ENCODE measurements around the gene CNTLN. TPM values are rescaled to one million over a fixed set of nuclear protein-coding genes. Genes with fewer than 3 reads are reported as not detected.

The CNTLN gene
- polyA plus RNA-seq, 2 of the 4 experiments (the other 2 are of a cell fraction), result 8.5 to 11.9 TPM

- no peak overlapping the region for H3K4me3 ChIP-seq
- H3K4me1 ChIP-seq, result no peaks in the 10 kb centered on the region
- 68% methylated on average over 1 of the region's 1 CpG for WGBS (ENCODE audit: missing lambda C conversion rate)
- ChIA-PET POLR2A (no interaction called here), CTCF (interaction anchor here (1.2 kb wide), 1 partner anchor 12 kb away, joined by 4 read pairs; no protein-coding TSS in a partner anchor)
- ATAC-seq (no peak), FAIRE-seq (no peak), DNase-seq (ENCODE audit: low read depth in 1 of 2, low spot score in 1 of 2) (no peak)
- no peak for TF ChIP-seq NR3C1 (IDR thresholded peaks at IDR 0.05)
- no peak for TF ChIP-seq HOXB5 (CRISPR knock-in tag; IDR thresholded peaks at IDR 0.05)
- TF ChIP-seq HOXB13 (CRISPR knock-in tag; IDR thresholded peaks at IDR 0.05; ENCODE audit: low read depth), result no peak
- TF ChIP-seq FOSB (CRISPR knock-in tag; IDR thresholded peaks at IDR 0.05), result no peak
- TF ChIP-seq TFCP2L1 (CRISPR knock-in tag; IDR thresholded peaks at IDR 0.05), result no peak
- no peak for TF ChIP-seq CBX8 (IDR thresholded peaks at IDR 0.05)
- no peak for TF ChIP-seq ZC3H11A (IDR thresholded peaks at IDR 0.05)
- TF ChIP-seq KDM1A (IDR thresholded peaks at IDR 0.05; ENCODE audit: low read depth), result no peak
- no peak for TF ChIP-seq MYC (IDR thresholded peaks at IDR 0.05; ENCODE audit: borderline replicate concordance, low read length)
- no peak for TF ChIP-seq MAZ (IDR thresholded peaks at IDR 0.05; ENCODE audit: borderline replicate concordance, low read depth, low read length)
- TF ChIP-seq RFX5 (IDR thresholded peaks at IDR 0.05), result no peak
- TF ChIP-seq RAD21 (conservative IDR thresholded peaks at IDR 0.05 in 1 of 2, IDR thresholded peaks at IDR 0.05 in 1 of 2), result no peak
- TF ChIP-seq, protein P1, sequence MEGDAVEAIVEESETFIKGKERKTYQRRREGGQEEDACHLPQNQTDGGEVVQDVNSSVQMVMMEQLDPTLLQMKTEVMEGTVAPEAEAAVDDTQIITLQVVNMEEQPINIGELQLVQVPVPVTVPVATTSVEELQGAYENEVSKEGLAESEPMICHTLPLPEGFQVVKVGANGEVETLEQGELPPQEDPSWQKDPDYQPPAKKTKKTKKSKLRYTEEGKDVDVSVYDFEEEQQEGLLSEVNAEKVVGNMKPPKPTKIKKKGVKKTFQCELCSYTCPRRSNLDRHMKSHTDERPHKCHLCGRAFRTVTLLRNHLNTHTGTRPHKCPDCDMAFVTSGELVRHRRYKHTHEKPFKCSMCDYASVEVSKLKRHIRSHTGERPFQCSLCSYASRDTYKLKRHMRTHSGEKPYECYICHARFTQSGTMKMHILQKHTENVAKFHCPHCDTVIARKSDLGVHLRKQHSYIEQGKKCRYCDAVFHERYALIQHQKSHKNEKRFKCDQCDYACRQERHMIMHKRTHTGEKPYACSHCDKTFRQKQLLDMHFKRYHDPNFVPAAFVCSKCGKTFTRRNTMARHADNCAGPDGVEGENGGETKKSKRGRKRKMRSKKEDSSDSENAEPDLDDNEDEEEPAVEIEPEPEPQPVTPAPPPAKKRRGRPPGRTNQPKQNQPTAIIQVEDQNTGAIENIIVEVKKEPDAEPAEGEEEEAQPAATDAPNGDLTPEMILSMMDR (IDR thresholded peaks at IDR 0.05), result no peak
- no peak for TF ChIP-seq FOXS1 (CRISPR knock-in tag; IDR thresholded peaks at IDR 0.05)
- TF ChIP-seq E2F6 (IDR thresholded peaks at IDR 0.05; ENCODE audit: borderline replicate concordance, low read depth), result no peak
- TF ChIP-seq, protein P2, sequence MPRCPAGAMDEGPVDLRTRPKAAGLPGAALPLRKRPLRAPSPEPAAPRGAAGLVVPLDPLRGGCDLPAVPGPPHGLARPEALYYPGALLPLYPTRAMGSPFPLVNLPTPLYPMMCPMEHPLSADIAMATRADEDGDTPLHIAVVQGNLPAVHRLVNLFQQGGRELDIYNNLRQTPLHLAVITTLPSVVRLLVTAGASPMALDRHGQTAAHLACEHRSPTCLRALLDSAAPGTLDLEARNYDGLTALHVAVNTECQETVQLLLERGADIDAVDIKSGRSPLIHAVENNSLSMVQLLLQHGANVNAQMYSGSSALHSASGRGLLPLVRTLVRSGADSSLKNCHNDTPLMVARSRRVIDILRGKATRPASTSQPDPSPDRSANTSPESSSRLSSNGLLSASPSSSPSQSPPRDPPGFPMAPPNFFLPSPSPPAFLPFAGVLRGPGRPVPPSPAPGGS (IDR thresholded peaks at IDR 0.05), result no peak
- TF ChIP-seq RNF2 (IDR thresholded peaks at IDR 0.05; ENCODE audit: borderline replicate concordance, low read depth), result no peak
- H3K9me3 ChIP-seq, result no peaks in the 10 kb centered on the region
- H3K27ac ChIP-seq, result no peak overlapping the region
- H3K4me2 ChIP-seq, result no peak overlapping the region
These were observed 374.3 kb downstream of the CNTLN start for GRCh38 chr9:17509151-17509550.

DNA sequence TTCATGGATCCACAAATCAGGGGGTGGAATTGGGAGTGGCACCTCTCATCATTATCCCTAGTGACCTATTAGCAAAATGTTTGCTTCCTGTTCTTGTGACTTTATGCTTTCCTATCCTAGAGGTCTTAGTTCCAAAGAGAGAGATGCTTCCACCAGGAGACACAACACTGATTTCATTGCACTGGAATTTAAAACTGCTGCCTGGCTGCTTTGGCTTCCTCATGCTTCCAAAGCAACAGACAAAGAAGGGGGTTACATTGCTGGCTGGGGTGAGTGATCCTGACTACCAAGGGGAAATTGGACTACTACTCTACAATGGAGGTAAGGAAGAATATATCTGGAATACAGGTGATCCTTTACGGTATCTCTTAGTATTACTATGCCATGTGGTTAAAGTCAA lies 374.9 kb downstream of the CNTLN start:
- ATAC-seq (no peak), FAIRE-seq (no peak), DNase-seq (ENCODE audit: low read depth in 1 of 2, low spot score in 1 of 2) (no peak)
- H3K4me3 ChIP-seq, result no peak overlapping the region
- 96% methylated on average over 1 of the region's 1 CpG for WGBS (ENCODE audit: missing lambda C conversion rate)
- no peak for TF ChIP-seq CHD4 (IDR thresholded peaks at IDR 0.05; ENCODE audit: borderline replicate concordance)
- no peak for TF ChIP-seq FOSB (CRISPR knock-in tag; IDR thresholded peaks at IDR 0.05)
- TF ChIP-seq CEBPB (IDR thresholded peaks at IDR 0.05), result no peak
- CTCF ChIA-PET, result interaction anchor here (1.2 kb wide), 1 partner anchor 11 kb away, joined by 4 read pairs; no protein-coding TSS in a partner anchor
- no peaks in the 10 kb centered on the region for H3K9me3 ChIP-seq
- POLR2A ChIA-PET, result no interaction called here
- H3K4me1 ChIP-seq, result no peaks in the 10 kb centered on the region
- no peak overlapping the region for H3K27ac ChIP-seq
- no peak overlapping the region for H3K4me2 ChIP-seq

- ATAC-seq, result peak; percentile 27 to 46; a peak in 1 of 6 replicates
- peak overlapping the region; percentile 38; the same call in 2 of the 3 replicates for H3K4me2 ChIP-seq
- no peak for FAIRE-seq
These were observed 384.9 kb downstream of the CNTLN start for GRCh38 chr9:17519761-17520160.

More at GRCh38 chr9:17519761-17520160, 384.9 kb downstream of the CNTLN start:
- POLR2A ChIA-PET, result no interaction called here
- H3K9me3 ChIP-seq, result no peaks in the 10 kb centered on the region
- CTCF ChIA-PET, result interaction anchor here (1.3 to 2.7 kb wide), 4 partner anchors 8 to 20 kb away, joined by 3 to 9 read pairs (median 4); no protein-coding TSS in a partner anchor
- H3K4me3 ChIP-seq, result no peak overlapping the region
- TF ChIP-seq MAFK (IDR thresholded peaks at IDR 0.05; ENCODE audit: partially characterized antibody) (no peak), RNF2 (IDR thresholded peaks at IDR 0.05; ENCODE audit: borderline replicate concordance, low read depth) (no peak)
- H3K4me1 ChIP-seq, result no peaks in the 10 kb centered on the region
- DNase-seq (ENCODE audit: low read depth in 1 of 2, low spot score in 1 of 2), result no peak
- no peak overlapping the region for H3K27ac ChIP-seq
- 29% methylated on average over 4 of the region's 4 CpGs for WGBS (ENCODE audit: missing lambda C conversion rate)
